Measurements from ENCODE around the gene DENND1A. TPM values are rescaled to one million over a fixed set of nuclear protein-coding genes. Genes with fewer than 3 reads are reported as not detected.

The DENND1A gene
- total RNA-seq, 1 experiment from 2014 or later = 23.5 TPM

GRCh38 chr9:123656565-123656964, 273.4 kb downstream of the DENND1A start:
- TF ChIP-seq ELF4 (CRISPR knock-in tag; IDR thresholded peaks at IDR 0.05; ENCODE audit: low read depth) (no peak), ZNF396 (CRISPR knock-in tag; IDR thresholded peaks at IDR 0.05; ENCODE audit: borderline replicate concordance) (no peak), ZNF512 (CRISPR knock-in tag; IDR thresholded peaks at IDR 0.05; ENCODE audit: borderline replicate concordance) (no peak), ATF6 (CRISPR knock-in tag; IDR thresholded peaks at IDR 0.05) (no peak), PRDM15 (CRISPR knock-in tag; IDR thresholded peaks at IDR 0.05) (no peak), ZNF121 (CRISPR knock-in tag; IDR thresholded peaks at IDR 0.05) (no peak), HMGA2 (CRISPR knock-in tag; IDR thresholded peaks at IDR 0.05) (no peak), NFYB (CRISPR knock-in tag; conservative IDR thresholded peaks at IDR 0.05; ENCODE audit: low read depth) (no peak), PRRX2 (CRISPR knock-in tag; IDR thresholded peaks at IDR 0.05) (no peak)
- Mint-ChIP-seq H3K9me3 (peaks cover 3% of the 10 kb centered on the region), H3K27me3 (ENCODE audit: low read depth) (no peaks in the 10 kb centered on the region; the same call in 1 of the 2 replicates), H3K27ac (no peak overlapping the region), H3K36me3 (peaks cover 7% of the 10 kb centered on the region), H3K4me3 (no peak overlapping the region), H3K4me1 (peaks cover 36% of the 10 kb centered on the region)
- no peak for ATAC-seq
- no peak for DNase-seq (ENCODE audit: low spot score)
- ChIA-PET POLR2A (interaction anchor here (0.5 kb wide), 1 partner anchor 742 kb away, joined by 4 read pairs; no protein-coding TSS in a partner anchor), CTCF (no interaction called here)

GRCh38 chr9:123655681-123656423, 274.1 kb downstream of the DENND1A start:
- H3K36me3 Mint-ChIP-seq = peaks cover 8% of the 10 kb centered on the region; the same call in 1 of the 2 replicates
- H3K27me3 Mint-ChIP-seq (ENCODE audit: low read depth) = no peaks in the 10 kb centered on the region; the same call in 1 of the 2 replicates
- no peak for DNase-seq (ENCODE audit: low spot score)
- no peak for ATAC-seq
- H3K4me1 Mint-ChIP-seq = peaks cover 32% of the 10 kb centered on the region
- H3K27ac Mint-ChIP-seq = no peak overlapping the region
- TF ChIP-seq ZNF317 (CRISPR knock-in tag; IDR thresholded peaks at IDR 0.05; ENCODE audit: borderline replicate concordance, low read depth) (no peak), ETV6 (CRISPR knock-in tag; IDR thresholded peaks at IDR 0.05) (no peak), ZNF121 (CRISPR knock-in tag; IDR thresholded peaks at IDR 0.05) (no peak), SP1 (CRISPR knock-in tag; conservative IDR thresholded peaks at IDR 0.05) (no peak), CDX4 (CRISPR knock-in tag; IDR thresholded peaks at IDR 0.05; ENCODE audit: borderline replicate concordance) (no peak), FOXK1 (CRISPR knock-in tag; IDR thresholded peaks at IDR 0.05) (no peak), JUN (CRISPR knock-in tag; IDR thresholded peaks at IDR 0.05) (no peak), IRF1 (CRISPR knock-in tag; IDR thresholded peaks at IDR 0.05) (no peak)
- H3K4me3 Mint-ChIP-seq = no peak overlapping the region
- ChIA-PET CTCF (no interaction called here), POLR2A (no interaction called here)
- no peaks in the 10 kb centered on the region for H3K9me3 Mint-ChIP-seq
